HEK293 (cell line): Measurements from ENCODE around the gene MAGI2.

ENCODE experiments used
- CTCF ChIA-PET: fragments of 350-600 bp; formaldehyde crosslinking; extraction: SDS; loops from one replicate; lab custom pipeline; 2021; ENCODE audit warnings: antibody characterized with exemption; lab: Yijun Ruan, JAX
- POLR2A ChIA-PET: fragments of 300-600 bp; formaldehyde crosslinking; extraction: SDS; loops from one replicate; lab custom pipeline; 2020; ENCODE audit warnings: antibody characterized with exemption, inconsistent platforms; lab: Yijun Ruan, JAX
- H3K27ac ChIP-seq: fragments of 200-500 bp; sonication (Bioruptor generic); 2 replicates; pipeline ENCODE4 v1.5.1; 2014; ENCODE audit warnings: low read depth, low read length, control low read depth, inconsistent platforms; ENCODE audit errors: extremely low read depth
- H3K36me3 ChIP-seq, 2 experiments: fragments of 200-500 bp in 1 of 2; sonication (Bioruptor generic) in 1 of 2; 1 replicate in 1 of 2; 2 replicates in 1 of 2; pipeline ENCODE4 v1.5.1; 2014 to 2017; ENCODE audit warnings: inconsistent platforms in 2 of 2, low read length in 2 of 2; ENCODE audit not compliant: control insufficient read depth in 2 of 2, insufficient read depth in 1 of 2
- H3K4me1 ChIP-seq: fragments of 200-500 bp; sonication (Bioruptor generic); 2 replicates; pipeline ENCODE4 v1.5.1; 2014; ENCODE audit warnings: mild to moderate bottlenecking, low read length, inconsistent platforms; ENCODE audit not compliant: control insufficient read depth, insufficient read depth
- H3K4me3 ChIP-seq: 2 replicates; pipeline ENCODE4 v1.5.1; 2011; ENCODE audit warnings: low read depth, mild to moderate bottlenecking, control low read depth, low read length, moderate library complexity
- H3K9me3 ChIP-seq: fragments of 200-500 bp; sonication (Bioruptor generic); 2 replicates; pipeline ENCODE4 v1.5.1; 2014; ENCODE audit warnings: low read depth, low read length, inconsistent platforms; ENCODE audit not compliant: control insufficient read depth, insufficient read depth
- EGR2 ChIP-seq: fragments of 450-650 bp; formaldehyde crosslinking; IDR thresholded peaks from 2 replicates; pipeline ENCODE4 v1.5.1; 2016; ENCODE audit warnings: low read depth, missing biosample characterization, missing genetic modification characterization
- KLF7 ChIP-seq: fragments of 450-650 bp; formaldehyde crosslinking; IDR thresholded peaks from 2 replicates; pipeline ENCODE4 v1.5.1; 2016; ENCODE audit warnings: missing biosample characterization, missing genetic modification characterization, borderline replicate concordance
- MZF1 ChIP-seq: fragments of 450-650 bp; formaldehyde crosslinking; IDR thresholded peaks from 2 replicates; pipeline ENCODE4 v1.5.1; 2017; ENCODE audit warnings: missing biosample characterization, missing genetic modification characterization, borderline replicate concordance
- PATZ1 ChIP-seq: fragments of 450-650 bp; formaldehyde crosslinking; IDR thresholded peaks from 2 replicates; pipeline ENCODE4 v1.5.1; 2016; ENCODE audit warnings: missing biosample characterization, missing genetic modification characterization
- YY2 ChIP-seq: fragments of 450-650 bp; formaldehyde crosslinking; IDR thresholded peaks from 2 replicates; pipeline ENCODE4 v1.5.1; 2016; ENCODE audit warnings: missing biosample characterization, missing genetic modification characterization
- ZBTB26 ChIP-seq: fragments of 450-650 bp; formaldehyde crosslinking; optimal IDR thresholded peaks from 2 replicates; pipeline ENCODE3; 2016; ENCODE audit warnings: missing biosample characterization, mild to moderate bottlenecking, missing genetic modification characterization
- ZFP3 ChIP-seq: fragments of 450-650 bp; formaldehyde crosslinking; IDR thresholded peaks from 2 replicates; pipeline ENCODE4 v1.5.1; 2016; ENCODE audit warnings: low read depth, missing biosample characterization, missing genetic modification characterization
- ZNF10 ChIP-seq: fragments of 450-650 bp; formaldehyde crosslinking; IDR thresholded peaks from 2 replicates; pipeline ENCODE4 v1.5.1; 2017; ENCODE audit warnings: missing biosample characterization, missing genetic modification characterization
- ZNF157 ChIP-seq: fragments of 450-650 bp; formaldehyde crosslinking; IDR thresholded peaks from 2 replicates; pipeline ENCODE4 v1.5.1; 2016; ENCODE audit warnings: missing biosample characterization, missing genetic modification characterization
- ZNF18 ChIP-seq: fragments of 450-650 bp; formaldehyde crosslinking; IDR thresholded peaks from 2 replicates; pipeline ENCODE4 v1.5.1; 2016; ENCODE audit warnings: missing biosample characterization, missing genetic modification characterization
- ZNF354C ChIP-seq: fragments of 450-650 bp; formaldehyde crosslinking; IDR thresholded peaks from 2 replicates; pipeline ENCODE4 v1.5.1; 2016; ENCODE audit warnings: missing biosample characterization, missing genetic modification characterization, low read depth, borderline replicate concordance
- ZNF529 ChIP-seq: fragments of 450-650 bp; formaldehyde crosslinking; IDR thresholded peaks from 2 replicates; pipeline ENCODE4 v1.5.1; 2017; ENCODE audit warnings: missing genetic modification characterization, missing biosample characterization; ENCODE audit not compliant: insufficient replicate concordance
- ZNF555 ChIP-seq: fragments of 450-650 bp; formaldehyde crosslinking; conservative IDR thresholded peaks from 2 replicates; pipeline ENCODE4 v1.5.1; 2017; ENCODE audit warnings: missing biosample characterization, mild to moderate bottlenecking, missing genetic modification characterization, inconsistent platforms
- ZNF560 ChIP-seq: fragments of 450-650 bp; formaldehyde crosslinking; IDR thresholded peaks from 2 replicates; pipeline ENCODE4 v1.5.1; 2017; ENCODE audit warnings: missing biosample characterization, missing genetic modification characterization, borderline replicate concordance
- ZNF629 ChIP-seq: fragments of 450-650 bp; formaldehyde crosslinking; IDR thresholded peaks from 2 replicates; pipeline ENCODE4 v1.5.1; 2017; ENCODE audit warnings: missing biosample characterization, missing genetic modification characterization
- ZNF660 ChIP-seq: fragments of 450-650 bp; IDR thresholded peaks from 2 replicates; pipeline ENCODE4 v1.5.1; 2018; ENCODE audit warnings: missing biosample characterization, mild to moderate bottlenecking, missing genetic modification characterization
- ZNF76 ChIP-seq: fragments of 450-650 bp; formaldehyde crosslinking; IDR thresholded peaks from 2 replicates; pipeline ENCODE4; 2016; ENCODE audit warnings: low read depth, missing biosample characterization, missing genetic modification characterization, borderline replicate concordance
- ZNF768 ChIP-seq: fragments of 450-650 bp; formaldehyde crosslinking; IDR thresholded peaks from 2 replicates; pipeline ENCODE4 v1.5.1; 2018; ENCODE audit warnings: missing biosample characterization, mild to moderate bottlenecking, missing genetic modification characterization
- ZNF843 ChIP-seq: fragments of 450-650 bp; formaldehyde crosslinking; IDR thresholded peaks from 2 replicates; pipeline ENCODE4 v1.5.1; 2016; ENCODE audit warnings: missing biosample characterization, missing genetic modification characterization
- TF ChIP-seq, protein P1 (sequence below): fragments of 450-650 bp; formaldehyde crosslinking; IDR thresholded peaks from 2 replicates; pipeline ENCODE4 v1.5.0; 2017; ENCODE audit warnings: missing biosample characterization, missing genetic modification characterization, borderline replicate concordance
- TF ChIP-seq, protein P2 (sequence below): fragments of 450-650 bp; formaldehyde crosslinking; IDR thresholded peaks from 2 replicates; pipeline ENCODE4 v1.5.1; 2016; ENCODE audit warnings: missing biosample characterization, missing genetic modification characterization
- TF ChIP-seq, protein P3 (sequence below): fragments of 450-650 bp; formaldehyde crosslinking; IDR thresholded peaks from 2 replicates; pipeline ENCODE4; 2016; ENCODE audit warnings: missing biosample characterization, missing genetic modification characterization

The MAGI2 gene

DNA sequence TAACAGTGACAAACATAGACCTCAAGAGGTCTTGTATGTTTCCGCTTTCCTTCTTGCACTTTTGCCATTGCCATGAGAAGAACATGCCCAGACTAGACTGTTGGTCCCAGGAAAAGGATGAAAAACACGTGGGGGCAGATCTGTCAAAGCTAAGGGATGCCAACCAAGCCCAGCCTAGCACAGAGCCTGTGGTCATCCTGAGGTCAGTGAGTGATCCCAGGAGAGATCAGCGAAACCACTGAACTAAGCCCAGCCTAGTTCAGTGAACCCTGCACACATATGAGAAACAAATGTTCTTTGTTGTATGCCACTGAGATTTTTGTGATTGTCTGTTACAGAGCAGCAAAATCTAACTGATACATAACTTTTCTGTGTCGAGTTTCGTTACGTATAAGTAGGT is 718.8 kb downstream of the MAGI2 start:
- no peak overlapping the region for H3K4me3 ChIP-seq
- CTCF ChIA-PET, result no interaction called here
- H3K36me3 ChIP-seq, result no peaks in the 10 kb centered on the region
- no peaks in the 10 kb centered on the region for H3K4me1 ChIP-seq
- TF ChIP-seq ZNF768 (tag by site-specific recombination) (no peak), ZNF629 (tag by site-specific recombination) (no peak), ZNF529 (tag by site-specific recombination) (no peak), EGR2 (tag by site-specific recombination) (no peak), ZNF843 (no peak), ZFP3 (tag by site-specific recombination) (no peak), ZNF10 (tag by site-specific recombination) (no peak), YY2 (tag by site-specific recombination) (no peak), ZNF555 (tag by site-specific recombination) (no peak), ZNF560 (tag by site-specific recombination) (no peak), ZBTB26 (no peak)
- TF ChIP-seq, all 188 proteins: peak for 0
- Histone ChIP-seq H3K27ac (no peak overlapping the region), H3K9me3 (no peaks in the 10 kb centered on the region)
- POLR2A ChIA-PET, result no interaction called here

DNA sequence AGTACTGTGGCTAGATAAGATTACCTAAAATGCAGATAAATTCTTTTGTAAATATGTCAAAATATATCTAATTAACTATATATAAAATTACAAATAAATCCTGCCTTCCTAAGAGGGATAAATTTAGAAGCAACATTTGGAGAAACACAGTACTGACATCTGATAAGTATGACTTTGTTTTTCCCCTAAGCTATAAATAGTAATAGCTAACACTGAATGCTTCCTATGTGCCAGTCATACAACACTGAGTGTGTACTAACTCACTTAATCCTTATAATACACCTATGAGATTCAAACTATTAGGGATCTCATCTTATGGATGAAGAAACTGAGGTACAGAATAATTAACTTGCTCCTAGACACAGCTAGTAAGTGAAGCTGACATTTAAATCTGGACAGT is 733.4 kb downstream of the MAGI2 start:
- Histone ChIP-seq H3K4me1 (no peaks in the 10 kb centered on the region), H3K27ac (no peak overlapping the region)
- CTCF ChIA-PET, result interaction anchor here (0.6 kb wide), 1 partner anchor 18 kb away, joined by 3 read pairs; no protein-coding TSS in a partner anchor
- no peak for TF ChIP-seq ZNF18 (tag by site-specific recombination)
- TF ChIP-seq, protein P1, sequence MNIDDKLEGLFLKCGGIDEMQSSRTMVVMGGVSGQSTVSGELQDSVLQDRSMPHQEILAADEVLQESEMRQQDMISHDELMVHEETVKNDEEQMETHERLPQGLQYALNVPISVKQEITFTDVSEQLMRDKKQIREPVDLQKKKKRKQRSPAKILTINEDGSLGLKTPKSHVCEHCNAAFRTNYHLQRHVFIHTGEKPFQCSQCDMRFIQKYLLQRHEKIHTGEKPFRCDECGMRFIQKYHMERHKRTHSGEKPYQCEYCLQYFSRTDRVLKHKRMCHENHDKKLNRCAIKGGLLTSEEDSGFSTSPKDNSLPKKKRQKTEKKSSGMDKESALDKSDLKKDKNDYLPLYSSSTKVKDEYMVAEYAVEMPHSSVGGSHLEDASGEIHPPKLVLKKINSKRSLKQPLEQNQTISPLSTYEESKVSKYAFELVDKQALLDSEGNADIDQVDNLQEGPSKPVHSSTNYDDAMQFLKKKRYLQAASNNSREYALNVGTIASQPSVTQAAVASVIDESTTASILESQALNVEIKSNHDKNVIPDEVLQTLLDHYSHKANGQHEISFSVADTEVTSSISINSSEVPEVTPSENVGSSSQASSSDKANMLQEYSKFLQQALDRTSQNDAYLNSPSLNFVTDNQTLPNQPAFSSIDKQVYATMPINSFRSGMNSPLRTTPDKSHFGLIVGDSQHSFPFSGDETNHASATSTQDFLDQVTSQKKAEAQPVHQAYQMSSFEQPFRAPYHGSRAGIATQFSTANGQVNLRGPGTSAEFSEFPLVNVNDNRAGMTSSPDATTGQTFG (tag by site-specific recombination), result no peak
- no peak for TF ChIP-seq KLF7 (tag by site-specific recombination)
- TF ChIP-seq, all 188 proteins: peak for 0
- POLR2A ChIA-PET, result no interaction called here
- Histone ChIP-seq H3K9me3 (no peaks in the 10 kb centered on the region), H3K4me3 (no peak overlapping the region), H3K36me3 (no peaks in the 10 kb centered on the region)

- H3K36me3 ChIP-seq, result no peaks in the 10 kb centered on the region
- H3K4me1 ChIP-seq, result no peaks in the 10 kb centered on the region
- CTCF ChIA-PET, result no interaction called here
- no peak overlapping the region for H3K4me3 ChIP-seq
- no peak overlapping the region for H3K27ac ChIP-seq
- POLR2A ChIA-PET, result no interaction called here
- no peaks in the 10 kb centered on the region for H3K9me3 ChIP-seq
- no peak for TF ChIP-seq ZNF660 (tag by site-specific recombination)
- TF ChIP-seq ZNF157 (tag by site-specific recombination), result no peak
- TF ChIP-seq MZF1 (tag by site-specific recombination), result no peak
- TF ChIP-seq PATZ1 (tag by site-specific recombination), result no peak
- TF ChIP-seq ZNF768 (tag by site-specific recombination), result no peak
- TF ChIP-seq, protein P2, sequence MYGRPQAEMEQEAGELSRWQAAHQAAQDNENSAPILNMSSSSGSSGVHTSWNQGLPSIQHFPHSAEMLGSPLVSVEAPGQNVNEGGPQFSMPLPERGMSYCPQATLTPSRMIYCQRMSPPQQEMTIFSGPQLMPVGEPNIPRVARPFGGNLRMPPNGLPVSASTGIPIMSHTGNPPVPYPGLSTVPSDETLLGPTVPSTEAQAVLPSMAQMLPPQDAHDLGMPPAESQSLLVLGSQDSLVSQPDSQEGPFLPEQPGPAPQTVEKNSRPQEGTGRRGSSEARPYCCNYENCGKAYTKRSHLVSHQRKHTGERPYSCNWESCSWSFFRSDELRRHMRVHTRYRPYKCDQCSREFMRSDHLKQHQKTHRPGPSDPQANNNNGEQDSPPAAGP, result no peak
- TF ChIP-seq, protein P3, sequence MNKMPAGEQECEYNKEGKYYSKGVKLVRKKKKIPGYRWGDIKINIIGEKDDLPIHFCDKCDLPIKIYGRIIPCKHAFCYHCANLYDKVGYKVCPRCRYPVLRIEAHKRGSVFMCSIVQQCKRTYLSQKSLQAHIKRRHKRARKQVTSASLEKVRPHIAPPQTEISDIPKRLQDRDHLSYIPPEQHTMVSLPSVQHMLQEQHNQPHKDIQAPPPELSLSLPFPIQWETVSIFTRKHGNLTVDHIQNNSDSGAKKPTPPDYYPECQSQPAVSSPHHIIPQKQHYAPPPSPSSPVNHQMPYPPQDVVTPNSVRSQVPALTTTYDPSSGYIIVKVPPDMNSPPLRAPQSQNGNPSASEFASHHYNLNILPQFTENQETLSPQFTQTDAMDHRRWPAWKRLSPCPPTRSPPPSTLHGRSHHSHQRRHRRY, result no peak
- no peak for TF ChIP-seq ZNF354C (tag by site-specific recombination)
- TF ChIP-seq ZNF629 (tag by site-specific recombination), result no peak
- TF ChIP-seq ZNF76 (tag by site-specific recombination), result no peak
Measured at GRCh38 chr7:78718212-78718611, 735.3 kb downstream of the MAGI2 start.
